Stimulated activated CD4-positive, alpha-beta T cell treated with anti-CD3 and anti-CD28 coated beads, Interleukin-12 subunit alpha, Interleukin-12 subunit beta, amount 100 ng/mL, for 4 hours (primary cell): Measurements from ENCODE around the gene ZBTB38.

Experiments
- DNase-seq: peaks from one replicate; pipeline ENCODE4 v3.0.0-alpha.2; 2020

The ZBTB38 gene, protein sequence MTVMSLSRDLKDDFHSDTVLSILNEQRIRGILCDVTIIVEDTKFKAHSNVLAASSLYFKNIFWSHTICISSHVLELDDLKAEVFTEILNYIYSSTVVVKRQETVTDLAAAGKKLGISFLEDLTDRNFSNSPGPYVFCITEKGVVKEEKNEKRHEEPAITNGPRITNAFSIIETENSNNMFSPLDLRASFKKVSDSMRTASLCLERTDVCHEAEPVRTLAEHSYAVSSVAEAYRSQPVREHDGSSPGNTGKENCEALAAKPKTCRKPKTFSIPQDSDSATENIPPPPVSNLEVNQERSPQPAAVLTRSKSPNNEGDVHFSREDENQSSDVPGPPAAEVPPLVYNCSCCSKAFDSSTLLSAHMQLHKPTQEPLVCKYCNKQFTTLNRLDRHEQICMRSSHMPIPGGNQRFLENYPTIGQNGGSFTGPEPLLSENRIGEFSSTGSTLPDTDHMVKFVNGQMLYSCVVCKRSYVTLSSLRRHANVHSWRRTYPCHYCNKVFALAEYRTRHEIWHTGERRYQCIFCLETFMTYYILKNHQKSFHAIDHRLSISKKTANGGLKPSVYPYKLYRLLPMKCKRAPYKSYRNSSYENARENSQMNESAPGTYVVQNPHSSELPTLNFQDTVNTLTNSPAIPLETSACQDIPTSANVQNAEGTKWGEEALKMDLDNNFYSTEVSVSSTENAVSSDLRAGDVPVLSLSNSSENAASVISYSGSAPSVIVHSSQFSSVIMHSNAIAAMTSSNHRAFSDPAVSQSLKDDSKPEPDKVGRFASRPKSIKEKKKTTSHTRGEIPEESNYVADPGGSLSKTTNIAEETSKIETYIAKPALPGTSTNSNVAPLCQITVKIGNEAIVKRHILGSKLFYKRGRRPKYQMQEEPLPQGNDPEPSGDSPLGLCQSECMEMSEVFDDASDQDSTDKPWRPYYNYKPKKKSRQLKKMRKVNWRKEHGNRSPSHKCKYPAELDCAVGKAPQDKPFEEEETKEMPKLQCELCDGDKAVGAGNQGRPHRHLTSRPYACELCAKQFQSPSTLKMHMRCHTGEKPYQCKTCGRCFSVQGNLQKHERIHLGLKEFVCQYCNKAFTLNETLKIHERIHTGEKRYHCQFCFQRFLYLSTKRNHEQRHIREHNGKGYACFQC (N-terminal part only)

GRCh38 chr3:141368062-141368924, at the start of gene ZBTB38:
Gene ZBTB38, plus strand, starts transcription at chr3:141368504. Its CDS starts 73,885 bp downstream, at chr3:141442389.
- DNase-seq: no peak

- DNase-seq: no peak
Observed at GRCh38 chr3:141320399-141321108, 47.8 kb upstream of the ZBTB38 start.

GRCh38 chr3:141321109-141321497, 47.2 kb upstream of the ZBTB38 start:
- no peak for DNase-seq

DNA sequence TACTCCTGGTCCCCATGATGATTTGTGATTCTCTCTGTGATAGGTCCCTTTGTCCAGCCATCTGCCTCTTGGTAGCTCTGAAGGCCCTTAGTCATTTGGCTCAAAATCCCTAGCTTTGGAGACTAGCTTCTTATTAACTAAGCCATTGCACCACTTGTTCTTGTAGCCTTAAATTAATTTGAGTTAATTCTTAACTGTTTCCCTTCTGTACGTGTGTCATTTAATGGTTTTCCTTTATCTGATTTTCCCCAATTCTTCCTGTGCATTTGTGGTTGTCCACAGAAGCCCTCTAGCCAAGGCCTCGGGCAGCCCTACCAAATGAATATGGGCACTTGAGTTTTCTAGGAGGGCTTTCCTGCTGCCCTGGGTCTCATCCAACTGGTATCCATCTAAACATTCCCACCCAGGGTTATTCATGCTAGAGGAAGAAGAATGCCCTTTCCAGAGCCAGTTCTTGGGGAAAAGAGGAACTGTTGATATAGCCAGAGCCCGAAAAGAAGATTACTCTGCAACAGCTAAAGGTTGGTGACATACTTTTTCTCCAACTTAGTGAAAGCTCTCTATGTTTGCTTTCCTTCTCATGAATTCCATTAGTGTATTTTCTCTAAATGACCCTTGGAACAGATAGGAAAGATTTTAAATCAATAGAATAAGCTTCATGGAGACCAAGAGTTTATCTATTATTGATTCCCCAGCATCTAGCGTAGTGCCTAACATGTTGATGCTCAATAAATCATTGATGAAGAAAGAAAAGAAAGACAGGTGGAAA, 44.2 kb upstream of the ZBTB38 start:
- DNase-seq: no peak

DNA sequence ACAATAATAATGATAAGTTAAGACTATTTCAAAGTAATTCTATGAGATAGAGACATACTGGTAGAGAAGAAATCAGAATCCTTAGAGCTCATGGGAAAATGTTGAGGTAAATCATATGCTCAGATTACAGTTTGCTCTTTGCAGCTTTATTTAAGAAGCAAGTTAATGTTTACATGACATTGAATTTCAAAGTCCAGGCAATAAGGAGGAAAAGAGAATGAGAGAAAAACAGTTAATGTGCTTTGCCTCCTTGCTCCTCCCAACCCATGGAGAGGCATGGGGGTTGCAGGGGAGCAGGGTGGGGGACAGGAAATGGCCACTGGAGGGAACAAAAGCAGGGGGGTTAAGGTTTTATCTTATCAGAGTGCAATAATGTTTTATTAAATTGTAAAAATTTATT, 42.2 kb upstream of the ZBTB38 start:
- DNase-seq: no peak

DNA sequence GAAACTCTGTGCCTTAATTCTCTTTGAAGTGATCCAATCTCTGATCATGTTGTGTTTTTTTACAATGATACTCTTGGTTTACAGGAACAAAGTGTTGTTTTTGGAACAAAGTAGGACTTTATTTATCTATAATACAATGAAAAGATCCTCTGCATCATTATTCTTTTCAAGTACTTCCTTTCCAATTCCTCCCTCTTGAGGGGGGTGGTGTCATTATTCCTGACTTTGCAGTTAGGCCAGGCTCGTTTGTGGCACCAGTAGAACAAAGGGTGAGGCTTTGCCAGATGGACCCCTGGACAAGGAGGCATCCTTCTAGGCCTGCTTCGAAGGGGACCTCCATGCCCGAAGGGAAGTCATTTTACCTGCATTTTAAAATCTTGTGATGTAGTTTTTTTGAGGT, 41.7 kb upstream of the ZBTB38 start:
- no peak for DNase-seq

GRCh38 chr3:141328286-141329166, 39.8 kb upstream of the ZBTB38 start:
- no peak for DNase-seq

GRCh38 chr3:141330235-141330634, 38.1 kb upstream of the ZBTB38 start:
- no peak for DNase-seq

GRCh38 chr3:141330718-141331376, 37.5 kb upstream of the ZBTB38 start:
- DNase-seq: no peak

DNA sequence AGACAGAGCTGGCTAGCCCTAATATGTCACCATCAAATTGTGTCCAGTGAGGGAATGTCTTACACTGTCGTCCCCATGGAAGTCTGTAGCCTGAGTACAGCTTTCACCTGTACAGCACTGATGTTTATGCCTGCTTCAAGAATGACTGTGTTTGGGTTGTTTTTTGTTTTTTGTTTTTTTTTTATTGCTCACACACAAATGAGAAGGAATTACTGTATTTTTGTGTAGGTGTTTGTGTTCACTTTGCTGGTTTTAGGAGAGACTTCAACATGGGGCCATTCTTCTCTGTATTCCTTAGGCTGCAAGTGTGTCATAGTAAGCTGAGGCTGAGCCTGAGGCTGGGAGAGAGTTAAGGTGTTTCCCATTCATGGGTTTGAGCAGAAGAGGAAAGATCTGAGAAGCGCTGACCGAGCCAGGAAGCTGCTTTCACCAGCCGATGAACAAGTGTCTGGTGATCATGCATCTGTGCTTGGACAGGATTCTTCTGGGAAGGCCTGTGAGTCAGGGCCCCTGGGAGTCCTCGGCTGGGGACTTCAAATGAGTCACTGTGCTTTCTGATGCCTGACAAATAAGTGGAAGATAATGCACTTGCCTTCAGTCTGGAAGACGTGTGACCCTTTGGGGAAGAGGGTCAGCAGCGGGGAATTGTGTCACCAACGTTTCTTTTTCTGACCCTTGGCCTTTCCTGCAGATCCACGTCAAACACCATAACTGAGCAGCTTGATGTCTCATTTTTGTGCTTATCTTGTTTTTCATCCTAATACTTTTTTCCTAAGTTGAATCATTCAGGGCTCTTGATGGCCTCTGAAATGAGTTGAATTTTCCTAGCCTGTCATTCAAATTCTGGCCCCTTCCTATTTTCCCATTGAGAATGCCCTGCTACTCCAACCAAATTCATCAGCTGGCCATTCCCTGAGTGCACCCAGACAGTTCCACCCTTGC, 36.7 kb upstream of the ZBTB38 start:
- no peak for DNase-seq

DNA sequence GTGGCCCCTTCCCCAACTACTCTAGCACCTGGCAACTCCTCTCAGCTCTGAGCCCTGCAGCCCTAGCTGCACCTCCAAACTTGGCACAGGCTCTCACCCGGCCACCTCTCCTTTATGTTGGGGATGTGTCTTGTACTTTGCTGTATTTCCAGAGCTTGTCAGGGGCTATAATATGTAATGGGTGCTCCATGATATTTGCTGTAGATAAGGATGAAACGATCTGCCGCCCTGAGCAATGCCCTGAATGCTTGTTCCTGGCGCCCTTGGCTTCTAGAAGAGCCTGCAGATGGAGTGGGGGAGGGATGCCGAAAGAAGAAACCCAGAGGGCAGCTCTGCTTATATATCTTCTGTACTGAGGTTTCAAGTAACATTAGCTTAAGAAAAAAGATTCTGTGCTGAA, 35.9 kb upstream of the ZBTB38 start:
- no peak for DNase-seq

DNA sequence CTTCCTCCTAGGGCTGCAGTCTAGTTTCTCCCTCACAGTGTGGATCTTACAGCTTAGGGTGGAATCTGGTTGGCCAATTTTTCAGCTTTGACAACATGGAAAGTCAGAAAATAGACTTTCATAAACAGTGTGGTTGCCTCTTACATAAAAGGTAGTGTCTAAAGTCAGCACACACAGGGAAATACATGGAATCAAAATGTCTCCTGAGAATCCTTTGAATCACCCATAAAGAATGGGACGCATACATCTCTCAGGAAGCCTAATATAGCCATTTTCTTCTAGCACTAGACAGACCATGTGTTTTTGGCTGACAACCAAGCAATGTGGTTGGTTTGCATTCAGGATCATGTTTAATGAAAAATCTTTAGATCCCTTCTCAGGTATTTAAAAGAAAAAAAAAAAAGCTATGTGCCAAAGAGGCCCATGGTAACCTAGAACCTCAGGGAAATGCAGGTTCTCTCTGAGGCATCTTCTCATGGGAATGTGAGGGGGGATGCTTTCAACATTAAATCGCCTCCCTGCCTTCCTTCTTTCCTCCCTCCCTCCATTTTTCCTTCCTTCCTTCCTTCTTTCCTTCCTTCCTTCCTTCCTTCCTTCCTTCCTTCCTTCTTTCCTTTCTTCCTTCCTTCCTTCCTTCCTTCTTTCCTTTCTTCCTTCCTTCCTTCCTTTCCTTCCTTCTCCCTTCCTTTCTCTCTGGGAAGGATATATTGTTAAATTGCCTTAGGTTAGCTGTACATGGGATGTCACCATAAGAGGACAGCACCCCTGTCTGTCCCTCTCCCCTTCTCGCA, 34.3 kb upstream of the ZBTB38 start:
- no peak for DNase-seq

- no peak for DNase-seq
Observed at GRCh38 chr3:141334627-141335250, 33.6 kb upstream of the ZBTB38 start.

- no peak for DNase-seq
Observed at GRCh38 chr3:141335531-141336061, 32.7 kb upstream of the ZBTB38 start.

DNA sequence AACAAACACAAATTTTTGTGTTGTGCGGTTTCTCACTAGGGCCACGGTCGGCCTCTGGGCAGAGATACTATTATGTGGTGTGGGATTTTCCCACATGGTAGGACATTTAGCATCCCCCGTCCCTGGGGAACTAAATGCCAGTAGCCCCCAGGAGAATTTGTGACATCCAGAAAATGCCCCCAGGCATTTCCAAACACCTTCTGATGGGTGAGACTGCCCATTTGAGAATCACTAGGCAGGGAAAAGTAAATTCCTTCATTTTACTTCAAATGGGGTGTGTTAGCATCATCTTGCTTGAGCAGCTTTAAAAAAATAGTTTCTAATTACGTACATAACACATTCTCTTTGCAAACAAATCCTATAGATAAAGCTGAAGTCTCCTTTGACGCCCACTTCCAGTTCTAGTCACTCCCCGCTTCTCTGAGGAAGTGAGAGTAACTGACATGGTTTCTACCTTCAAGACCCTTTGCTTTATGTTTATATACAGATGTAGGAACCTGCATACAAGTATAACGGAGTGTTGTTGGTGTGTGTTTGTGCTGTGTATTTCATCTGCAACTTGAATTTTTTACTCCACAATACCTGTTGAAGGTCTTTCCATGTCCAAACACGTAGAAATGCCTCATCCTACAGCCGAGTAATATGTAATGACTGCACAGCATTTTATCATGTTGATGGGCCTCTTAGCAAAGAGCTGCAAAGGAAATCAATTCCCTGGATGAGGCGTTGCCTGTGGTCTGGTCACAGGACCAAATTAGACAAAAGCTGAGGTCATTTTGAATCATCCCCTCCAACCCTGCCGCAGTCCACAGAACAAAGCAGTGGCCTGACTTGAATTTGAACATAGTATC, 31.4 kb upstream of the ZBTB38 start:
- no peak for DNase-seq

- DNase-seq: no peak
Observed at GRCh38 chr3:141337523-141337854, 30.8 kb upstream of the ZBTB38 start.
